ENCODE results near the gene SCN9A. TPM values are rescaled to one million over a fixed set of nuclear protein-coding genes. Genes with fewer than 3 reads are reported as not detected.
A peak's percentile ranks its signal among the peaks of the same experiment; 100 is the strongest.

SCN9A gene
- total and polyA plus RNA-seq, 9 of the 15 experiments (the other 6 are each of a cell fraction or from before 2014, with no cell fraction given): 1.4 to 22.8 (median 7.1) TPM

- H4K20me1 ChIP-seq (replicated peaks; ENCODE audit: control insufficient read depth, insufficient read depth, low read length): no peaks in the 10 kb centered on the region
- no peaks in the 10 kb centered on the region for H3K9me3 ChIP-seq (replicated peaks; ENCODE audit: control insufficient read depth, insufficient read depth, low read depth, low read length)
- POLR2A ChIA-PET: no interaction called here
- H2AFZ ChIP-seq (ENCODE audit: low read depth, low read length): peak overlapping the region; percentile 43
- no peak overlapping the region for H3K4me3 ChIP-seq
- ATAC-seq (peak; percentile 86), FAIRE-seq (peak; percentile 46), DNase-seq (ENCODE audit: extremely low read depth in 1 of 4, low spot score in 3 of 4) (peak in 2 of 4 experiments; percentile 27 to 68)
- no peaks in the 10 kb centered on the region for H3K4me1 ChIP-seq (replicated peaks in 1 of 2; ENCODE audit: control insufficient read depth in 2 of 2, insufficient read depth in 2 of 2, low read length in 2 of 2)
- no peak overlapping the region for H3K9ac ChIP-seq (ENCODE audit: insufficient read depth in 1 of 2, low read depth in 2 of 2, low read length in 2 of 2)
- intact Hi-C loops (cut with micrococcal nuclease) (loop anchor here (1.0 to 5.0 kb wide), 7 partner anchors 58 to 1427 kb away; no protein-coding TSS in a partner anchor), in situ Hi-C loops (cut with MboI) (loop anchor here (10.0 to 25.0 kb wide), 2 partner anchors 235 to 482 kb away; no protein-coding TSS in a partner anchor)
- WGBS (ENCODE audit: insufficient coverage, low coverage, missing lambda C conversion rate): 3% methylated on average over 2 of the region's 2 CpGs
- no peaks in the 10 kb centered on the region for H3K27me3 ChIP-seq (ENCODE audit: control insufficient read depth in 2 of 2, insufficient read depth in 2 of 2, low read length in 2 of 2)
- CTCF ChIA-PET (ENCODE audit: low intra/inter-chr PET ratio): interaction anchor here (0.6 to 3.5 kb wide), 5 partner anchors 58 to 362 kb away, joined by 3 to 19 read pairs (median 6); no protein-coding TSS in a partner anchor
- H3K79me2 ChIP-seq (ENCODE audit: control insufficient read depth, insufficient read depth, low read length): no peaks in the 10 kb centered on the region
- H3K27ac ChIP-seq (ENCODE audit: extremely low read depth, low read depth, low read length): no peak overlapping the region
- no TSS peak for BruUV-seq (replicated peaks)
- no peak overlapping the region for H3K4me2 ChIP-seq (ENCODE audit: insufficient read depth, low read length)
- H3K36me3 ChIP-seq (ENCODE audit: control insufficient read depth, insufficient read depth, low read length): no peaks in the 10 kb centered on the region
- H3K9me1 ChIP-seq (ENCODE audit: control insufficient read depth, insufficient read depth, low read length): no peaks in the 10 kb centered on the region
- TF ChIP-seq RAD21 (CRISPR knock-in tag; conservative IDR thresholded peaks at IDR 0.05 in 1 of 2, IDR thresholded peaks at IDR 0.05 in 1 of 2): peak; percentile 96
- peak; percentile 51 to 86 (median 64); a peak in 5 of 6 replicates for TF ChIP-seq CTCF (IDR thresholded peaks at IDR 0.05 in 2 of 3, conservative IDR thresholded peaks at IDR 0.05 in 1 of 3; ENCODE audit: insufficient read depth in 2 of 3, low read depth in 1 of 3, low read length in 3 of 3)
- TF ChIP-seq DEAF1 (CRISPR knock-in tag; IDR thresholded peaks at IDR 0.05): peak; percentile 91
- peak; percentile 73; the same call in 1 of the 2 replicates for TF ChIP-seq SMC3 (conservative IDR thresholded peaks at IDR 0.05; ENCODE audit: insufficient read depth, low read depth, low read length)
- TF ChIP-seq ARID3A (IDR thresholded peaks at IDR 0.05; ENCODE audit: borderline replicate concordance, low read depth, low read length): peak; percentile 75; the same call in 1 of the 2 replicates
- no peak for TF ChIP-seq MCM3 (IDR thresholded peaks at IDR 0.05)
- TF ChIP-seq REST (IDR thresholded peaks at IDR 0.05; ENCODE audit: borderline replicate concordance): peak; percentile 82
- no peak for TF ChIP-seq REST (CRISPR knock-in tag; IDR thresholded peaks at IDR 0.05; ENCODE audit: low read depth)
Observed at GRCh38 chr2:166419616-166419934, 43.8 kb upstream of the SCN9A start.
